T1000 (cell line): ENCODE measurements around the gene RPP30.
"Not testable (repeated sequence)": the region's sequence is repeated elsewhere in the genome, so short reads cannot be mapped to it uniquely, and the experiment has no call there.

ENCODE experiments used
- DNase-seq: peaks from one replicate; lab custom pipeline; 2025; ENCODE audit warnings: mixed read lengths; lab: John Stamatoyannopoulos, UW

RPP30 gene

GRCh38 chr10:90917238-90917967 lies 45.6 kb downstream of the RPP30 start:
- DNase-seq = no peak

DNA sequence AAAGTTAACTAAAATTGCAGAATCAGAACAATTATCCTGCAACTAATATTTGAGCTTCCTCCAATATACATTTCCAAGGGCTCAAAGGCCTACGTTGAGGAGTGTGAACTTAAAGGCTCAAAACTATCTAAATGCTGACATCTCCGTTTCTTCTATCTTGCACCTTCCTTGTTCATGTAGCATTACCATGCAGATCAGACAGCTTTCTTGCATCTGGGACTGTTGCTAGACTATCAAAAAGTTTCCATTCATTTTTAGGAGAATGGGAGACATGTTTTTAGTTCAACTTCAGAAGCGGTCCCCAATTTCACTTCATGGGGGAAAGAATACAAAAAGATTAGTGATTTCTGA lies 46.2 kb downstream of the RPP30 start:
- DNase-seq = no peak

GRCh38 chr10:90919683-90920574 lies 48.2 kb downstream of the RPP30 start:
- no peak for DNase-seq

GRCh38 chr10:90920986-90921666 lies 49.4 kb downstream of the RPP30 start, which contains the start of gene ANKRD1:
Gene ANKRD1 (minus strand): TSS chr10:90921087. CDS start chr10:90921027, 60 bp downstream.
- DNase-seq = peak; percentile 75

DNA sequence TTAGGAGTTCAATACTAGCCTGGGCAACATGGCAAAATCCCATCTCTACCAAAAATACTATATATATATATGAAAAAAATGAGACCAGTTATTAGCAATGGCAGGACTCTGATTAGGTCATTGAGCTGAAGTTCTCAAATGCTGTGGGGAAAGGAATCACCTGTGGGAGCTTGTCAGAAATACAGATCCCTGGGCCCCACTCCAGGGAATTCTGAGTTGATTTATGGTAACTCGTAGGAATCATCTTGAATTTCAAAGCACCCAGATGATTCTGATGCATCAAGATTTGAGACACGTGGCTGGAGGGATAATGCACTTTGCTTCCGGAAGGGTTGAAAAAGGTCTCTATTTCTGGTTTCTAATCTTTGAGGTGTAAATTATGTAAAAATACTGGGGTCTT lies 50.1 kb downstream of the RPP30 start:
- DNase-seq = no peak

DNA sequence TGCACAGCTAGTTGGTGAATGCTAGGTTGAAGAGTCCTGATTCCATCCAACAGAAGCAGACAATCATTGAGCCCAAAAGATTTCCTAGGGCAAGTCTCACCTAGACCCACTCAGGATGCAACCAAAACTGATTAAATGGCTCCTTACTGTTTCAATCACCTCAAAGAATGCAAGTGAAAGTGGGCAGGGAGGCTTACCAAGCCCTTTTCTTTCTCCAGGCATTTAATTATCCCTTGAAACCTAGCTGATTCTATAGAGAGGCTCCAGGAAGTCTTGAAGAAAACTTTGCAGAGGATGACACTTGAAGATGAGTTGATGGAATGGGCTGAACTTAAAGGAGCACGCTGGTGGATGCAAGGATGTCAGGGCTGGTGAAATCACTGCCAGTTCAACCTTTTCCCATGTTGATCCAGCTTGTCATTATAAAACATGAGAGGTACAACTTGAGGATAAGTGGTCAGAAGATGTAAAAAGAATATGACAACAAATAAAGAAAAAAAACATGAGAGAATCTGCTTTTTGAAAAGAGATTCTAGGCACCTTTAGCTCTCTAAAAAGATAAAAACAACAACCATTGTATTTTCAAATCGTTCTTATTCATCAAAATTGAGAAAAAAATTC lies 51.4 kb downstream of the RPP30 start:
- no peak for DNase-seq

GRCh38 chr10:90924552-90924951 lies 52.8 kb downstream of the RPP30 start:
- no peak for DNase-seq

DNA sequence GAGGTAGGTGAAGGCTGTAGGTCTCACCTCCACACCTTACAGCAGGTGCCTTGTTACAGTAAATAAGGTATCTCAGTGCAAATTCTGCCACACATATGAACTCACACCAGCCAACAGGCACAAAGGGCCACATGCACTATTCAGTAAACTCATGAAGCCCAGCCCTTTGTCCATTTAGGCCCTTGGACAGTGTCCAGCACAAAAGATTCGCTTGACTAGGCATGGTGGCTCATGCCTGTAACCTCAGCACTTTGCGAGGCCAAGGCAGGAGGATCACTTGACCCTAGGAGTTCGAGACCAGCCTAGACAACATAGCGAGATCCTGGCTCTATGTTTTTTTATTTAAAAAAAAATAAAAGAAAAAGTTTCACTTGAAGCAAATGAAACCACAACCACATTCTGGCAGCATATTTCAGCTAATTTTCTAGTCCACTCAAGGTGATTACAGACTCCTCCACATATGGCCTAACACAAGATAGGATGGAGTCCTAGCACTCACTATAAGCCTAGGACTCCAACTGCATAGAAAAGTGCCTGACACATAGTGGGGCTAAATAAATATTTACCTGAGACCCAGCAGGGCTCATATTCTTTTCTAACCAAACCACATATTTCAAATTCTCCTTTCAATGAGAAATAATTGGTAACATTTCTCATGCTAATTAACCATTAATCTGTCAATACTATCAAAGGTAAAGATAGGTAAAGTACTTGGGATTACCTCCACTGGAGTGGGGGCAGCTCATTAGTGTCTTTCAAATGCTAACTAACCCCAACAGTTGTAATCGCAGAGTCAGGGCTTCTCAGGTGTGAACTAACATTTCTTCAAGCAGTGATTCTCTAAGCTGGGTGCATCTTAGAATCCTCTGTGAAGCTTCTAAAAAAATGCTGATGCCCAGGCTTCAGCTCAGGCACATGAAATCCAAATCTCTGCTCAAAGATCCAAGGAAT lies 53.6 kb downstream of the RPP30 start:
- no peak for DNase-seq

DNA sequence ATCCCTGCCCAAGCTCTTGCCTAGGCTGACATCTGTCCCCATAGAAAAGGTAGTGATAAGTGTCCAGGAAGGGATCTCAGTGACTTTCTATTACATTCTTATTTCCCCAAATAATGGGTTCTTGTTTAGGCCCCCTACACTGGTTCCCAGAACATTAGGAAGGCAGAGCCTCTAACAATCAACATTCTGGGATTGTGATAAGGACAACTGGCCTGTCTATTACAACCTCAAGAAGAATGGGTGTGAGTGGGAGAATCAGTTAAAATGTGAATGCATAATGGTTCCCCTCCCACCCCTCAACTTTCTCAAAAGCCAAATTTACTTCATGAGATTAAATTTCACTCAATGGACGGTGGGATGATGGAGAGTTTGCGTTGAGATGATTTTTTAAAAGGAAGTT lies 55.5 kb downstream of the RPP30 start:
- DNase-seq = no peak

DNA sequence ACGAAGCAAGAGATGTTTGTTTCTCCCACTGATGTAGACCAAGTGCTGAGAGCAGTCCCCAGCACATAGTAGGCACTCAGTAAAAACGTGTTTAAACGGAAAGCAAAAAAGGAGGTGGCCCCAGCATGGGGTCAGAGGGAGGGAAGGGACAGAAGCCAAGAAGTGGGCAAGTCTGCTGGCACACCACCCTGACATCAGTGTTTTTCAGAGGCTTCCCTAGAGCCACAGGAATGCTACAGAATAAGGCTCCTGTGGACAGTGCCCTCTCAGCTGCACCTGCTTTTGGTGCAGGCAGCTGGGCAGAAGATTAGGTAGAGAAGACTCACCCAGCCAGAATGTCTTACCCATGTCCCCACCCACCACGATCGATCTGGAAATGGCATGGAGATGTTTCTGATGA lies 57.4 kb downstream of the RPP30 start:
- DNase-seq = no peak

- peak; percentile 50 for DNase-seq
Observed at GRCh38 chr10:90930070-90930837, 58.5 kb downstream of the RPP30 start.

DNA sequence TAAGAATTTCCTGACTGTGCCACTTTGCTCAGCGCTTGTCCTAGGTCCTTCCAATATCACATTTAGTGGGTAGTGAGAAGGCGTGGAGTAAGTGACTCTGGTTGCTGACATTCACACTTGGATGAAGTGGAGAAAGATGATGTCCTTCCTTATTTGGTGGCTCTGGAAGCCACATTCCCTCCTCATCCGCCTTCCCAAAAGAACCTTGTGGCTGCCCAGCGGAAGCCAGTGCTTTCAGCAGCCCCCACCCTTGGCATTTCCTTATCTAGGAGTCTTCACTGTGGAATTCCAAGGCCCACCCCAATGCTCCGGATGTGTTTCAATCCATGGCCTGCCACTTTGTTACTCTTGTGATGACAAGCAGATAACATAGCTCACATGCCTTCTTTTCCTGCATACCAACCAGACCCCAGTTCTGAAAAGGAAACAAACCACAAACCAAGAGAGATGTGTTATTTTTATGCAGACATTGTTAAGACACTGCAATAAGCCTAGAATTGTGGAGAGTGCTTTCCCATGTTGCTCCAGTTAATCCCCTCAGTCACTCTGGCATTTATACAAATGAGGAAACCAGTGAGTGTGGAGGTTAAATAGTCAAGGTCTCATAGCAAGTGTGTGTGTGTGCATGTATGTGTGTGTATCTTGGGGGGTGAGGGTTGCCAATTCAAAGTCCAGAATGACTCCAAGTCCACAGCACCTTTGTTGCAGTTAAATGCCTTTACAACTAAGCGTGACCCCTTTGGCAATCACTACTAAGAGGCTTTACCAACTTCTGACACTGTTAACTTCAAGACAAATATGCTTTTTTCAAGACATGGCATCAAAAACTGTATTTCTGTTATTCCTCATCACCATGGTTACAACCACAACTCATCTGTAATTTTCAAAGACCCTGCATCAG lies 59.4 kb downstream of the RPP30 start:
- DNase-seq = peak; percentile 53

DNA sequence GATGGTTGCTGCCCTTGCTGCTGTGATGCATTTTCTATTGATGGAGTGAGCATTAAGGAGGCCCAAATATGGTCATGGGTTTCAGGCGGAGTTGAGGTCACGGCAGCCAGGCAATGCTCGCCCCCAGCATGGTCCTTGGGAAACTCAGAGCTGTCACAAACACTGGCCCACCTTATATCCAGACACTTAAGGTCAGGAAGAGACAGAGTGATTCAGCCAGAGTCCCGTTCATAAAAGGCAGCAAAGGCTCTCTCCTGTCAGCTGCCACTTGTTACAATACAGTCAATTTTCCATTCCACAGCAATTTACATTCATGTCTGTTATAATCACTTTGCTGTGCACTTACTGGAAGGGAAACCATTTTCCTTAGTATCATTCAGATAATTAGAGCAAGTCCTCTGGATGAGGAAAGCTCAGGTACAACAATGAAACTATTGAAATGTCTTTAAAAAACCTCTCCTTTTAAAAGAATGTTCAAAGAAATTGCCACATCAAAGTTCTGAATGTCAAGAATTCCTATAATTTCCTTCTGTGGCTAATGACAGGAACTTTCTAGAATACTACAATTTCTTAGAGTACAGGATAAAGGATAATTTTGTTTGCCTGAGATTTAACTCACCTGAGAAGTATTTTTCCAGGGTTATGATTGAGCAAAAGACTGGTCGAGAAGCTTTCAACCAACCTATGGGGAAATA lies 64.0 kb downstream of the RPP30 start:
- no peak for DNase-seq

GRCh38 chr10:90936276-90936659 lies 64.5 kb downstream of the RPP30 start:
- no peak for DNase-seq

DNA sequence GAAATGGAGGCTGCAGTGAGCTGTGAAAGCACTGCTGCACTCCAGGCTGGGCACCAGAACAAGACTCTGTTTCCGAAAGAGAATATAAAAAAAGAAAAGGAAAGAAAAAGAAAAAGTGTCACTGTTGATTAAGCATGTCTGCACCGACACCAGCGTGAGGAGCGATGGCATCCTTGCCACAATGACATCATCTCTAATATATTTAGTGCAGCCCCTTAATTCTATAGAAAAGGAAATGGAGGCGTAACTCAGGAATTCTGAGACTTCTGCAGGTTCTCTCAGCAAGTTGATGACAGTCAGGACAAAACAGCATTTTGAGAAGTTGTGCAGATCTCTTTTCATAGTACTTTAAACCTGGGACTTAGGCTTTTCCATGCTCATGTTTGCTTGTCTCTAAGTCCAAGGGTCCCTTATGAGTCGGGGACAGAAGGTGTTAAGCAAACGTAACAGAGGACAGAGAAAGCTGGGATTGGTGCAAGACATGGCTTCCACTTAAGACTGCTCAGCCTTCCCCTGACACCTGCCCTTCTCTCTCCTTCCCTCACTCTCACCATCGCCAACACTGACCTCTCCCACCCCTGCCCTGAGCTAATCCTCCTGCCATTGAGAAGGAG lies 66.0 kb downstream of the RPP30 start:
- DNase-seq = no peak

- no peak for DNase-seq
Observed at GRCh38 chr10:90939116-90939515, 67.3 kb downstream of the RPP30 start.

GRCh38 chr10:90939648-90940047 lies 67.9 kb downstream of the RPP30 start:
- no peak for DNase-seq

DNA sequence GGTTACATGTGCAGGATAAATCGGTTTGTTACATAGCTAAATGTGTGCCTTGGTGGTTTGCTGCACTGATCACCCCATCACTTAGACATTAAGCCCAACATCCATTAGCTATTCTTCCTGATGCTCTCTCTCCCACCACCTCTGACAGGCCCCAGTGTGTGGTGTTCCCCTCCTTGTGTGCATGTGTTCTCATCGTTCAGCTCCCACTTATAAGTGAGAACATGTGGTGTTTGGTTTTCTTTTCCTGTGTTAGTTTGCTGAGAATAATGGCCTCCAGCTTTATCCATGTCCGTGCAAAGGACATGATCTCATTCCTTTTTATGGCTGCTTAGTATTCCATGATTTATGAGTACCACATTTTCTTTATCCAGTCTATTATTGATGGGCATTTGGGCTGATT lies 71.2 kb downstream of the RPP30 start:
- DNase-seq = not testable (repeated sequence)
